Panc1 (cell line): ENCODE results near the gene ZC3H7B.

ENCODE experiments used
- CTCF ChIP-seq: fragments of 450-650 bp; IDR thresholded peaks from 2 replicates; pipeline ENCODE4 v1.5.1; 2017; ENCODE audit warnings: mild to moderate bottlenecking
- POLR2AphosphoS5 ChIP-seq: IDR thresholded peaks from 2 replicates; pipeline ENCODE4 v1.6.1; 2012; ENCODE audit warnings: mild to moderate bottlenecking, low read depth, low read length, moderate library complexity
- REST ChIP-seq, 2 experiments: IDR thresholded peaks; 2 replicates each; pipeline ENCODE4 v1.6.1; 2011 to 2012; ENCODE audit warnings: low read depth in 2 of 2, control low read depth in 1 of 2, low read length in 1 of 2, mild to moderate bottlenecking in 1 of 2, moderate library complexity in 1 of 2; ENCODE audit not compliant: insufficient read depth in 1 of 2
- SIN3A ChIP-seq: IDR thresholded peaks from 2 replicates; pipeline ENCODE4 v1.6.1; 2012; ENCODE audit warnings: low read depth, mild to moderate bottlenecking, low read length, moderate library complexity, borderline replicate concordance; ENCODE audit not compliant: insufficient read depth
- TCF7L2 ChIP-seq: IDR thresholded peaks from 2 replicates; pipeline ENCODE4 v1.6.1; 2011; ENCODE audit warnings: mild to moderate bottlenecking, low read depth, low read length, inconsistent platforms

DNA sequence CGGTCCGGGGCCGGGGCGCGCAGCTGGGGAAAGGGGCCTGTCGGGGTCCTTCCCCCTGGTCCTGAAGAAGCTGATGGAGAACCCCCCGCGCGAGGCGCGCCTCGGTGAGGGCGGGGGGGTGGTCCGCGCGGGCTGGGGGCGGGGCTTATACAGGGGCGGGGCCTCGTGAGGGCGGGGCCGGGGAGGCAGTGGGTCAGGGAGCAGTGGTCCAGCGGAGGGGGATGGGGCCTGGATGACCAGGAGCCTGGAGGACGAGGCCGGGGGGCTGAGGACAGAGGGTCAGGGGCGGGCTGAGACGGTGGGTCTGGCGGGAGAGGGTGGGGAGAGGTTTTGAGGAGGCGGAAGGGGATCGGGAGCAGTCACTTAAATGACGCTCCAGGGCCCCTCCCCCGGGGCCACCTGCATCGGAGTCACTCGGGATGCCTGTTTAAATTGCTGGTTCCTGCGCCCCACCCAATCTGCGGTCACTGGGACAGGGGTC lies 80.8 kb downstream of the ZC3H7B start:
- TF ChIP-seq CTCF (no peak), REST (IDR thresholded peaks at IDR 0.05; ENCODE audit: insufficient read depth in 1 of 2, low read depth in 2 of 2, low read length in 1 of 2) (no peak), POLR2AphosphoS5 (no peak), SIN3A (no peak), TCF7L2 (no peak)
